Fibroblast of mammary gland (primary cell): Measurements from ENCODE around the gene SETD1A.
A peak's percentile ranks its signal among the peaks of the same experiment; 100 is the strongest.

Experiments
- DNase-seq: peaks from one replicate; pipeline ENCODE4 v3.0.0-alpha.2; 2010; ENCODE audit warnings: low read depth
- H3K4me3 ChIP-seq: 2 replicates; pipeline ENCODE4 v1.5.1; 2011; ENCODE audit warnings: low read depth, mild to moderate bottlenecking, low read length, moderate library complexity; ENCODE audit not compliant: control insufficient read depth
- TF ChIP-seq, protein P1 (sequence below): conservative IDR thresholded peaks from 2 replicates; pipeline ENCODE4 v1.5.1; 2011; ENCODE audit warnings: low read depth, low read length, inconsistent platforms; ENCODE audit not compliant: control insufficient read depth, insufficient read depth

SETD1A gene

GRCh38 chr16:30949650-30950515 is 7.7 kb upstream of the SETD1A start:
- TF ChIP-seq, protein P1, sequence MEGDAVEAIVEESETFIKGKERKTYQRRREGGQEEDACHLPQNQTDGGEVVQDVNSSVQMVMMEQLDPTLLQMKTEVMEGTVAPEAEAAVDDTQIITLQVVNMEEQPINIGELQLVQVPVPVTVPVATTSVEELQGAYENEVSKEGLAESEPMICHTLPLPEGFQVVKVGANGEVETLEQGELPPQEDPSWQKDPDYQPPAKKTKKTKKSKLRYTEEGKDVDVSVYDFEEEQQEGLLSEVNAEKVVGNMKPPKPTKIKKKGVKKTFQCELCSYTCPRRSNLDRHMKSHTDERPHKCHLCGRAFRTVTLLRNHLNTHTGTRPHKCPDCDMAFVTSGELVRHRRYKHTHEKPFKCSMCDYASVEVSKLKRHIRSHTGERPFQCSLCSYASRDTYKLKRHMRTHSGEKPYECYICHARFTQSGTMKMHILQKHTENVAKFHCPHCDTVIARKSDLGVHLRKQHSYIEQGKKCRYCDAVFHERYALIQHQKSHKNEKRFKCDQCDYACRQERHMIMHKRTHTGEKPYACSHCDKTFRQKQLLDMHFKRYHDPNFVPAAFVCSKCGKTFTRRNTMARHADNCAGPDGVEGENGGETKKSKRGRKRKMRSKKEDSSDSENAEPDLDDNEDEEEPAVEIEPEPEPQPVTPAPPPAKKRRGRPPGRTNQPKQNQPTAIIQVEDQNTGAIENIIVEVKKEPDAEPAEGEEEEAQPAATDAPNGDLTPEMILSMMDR: no peak
- peak overlapping the region; percentile 75 for H3K4me3 ChIP-seq
- DNase-seq: peak; percentile 91

DNA sequence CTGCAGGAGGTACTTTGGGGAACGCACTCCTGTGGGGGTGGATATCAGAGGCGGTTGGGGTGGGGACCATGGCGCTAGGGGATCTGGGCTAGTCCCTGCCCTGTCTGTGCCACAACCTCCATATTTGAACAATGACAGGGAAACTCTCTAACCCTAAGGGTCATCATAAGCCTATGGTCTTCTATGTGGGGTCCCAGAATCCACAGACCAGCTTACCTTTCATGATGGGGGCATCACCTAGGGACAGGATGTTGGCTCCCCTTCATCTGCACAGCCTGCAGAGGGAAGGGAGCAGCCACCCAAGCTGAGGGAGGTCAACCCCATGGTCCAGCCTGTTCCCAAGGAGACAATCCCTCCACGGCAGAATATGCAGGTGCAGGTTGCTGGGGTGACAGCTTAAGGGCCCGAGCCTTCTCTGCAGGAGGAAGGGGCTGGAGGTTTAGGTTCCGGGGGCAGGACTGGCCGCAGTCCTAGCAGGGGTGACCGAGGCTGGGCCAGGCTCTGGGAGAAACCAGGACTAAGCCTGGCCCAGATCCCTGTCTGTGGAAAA is 7.0 kb upstream of the SETD1A start:
- H3K4me3 ChIP-seq: peak overlapping the region; percentile 75
- DNase-seq: no peak

DNA sequence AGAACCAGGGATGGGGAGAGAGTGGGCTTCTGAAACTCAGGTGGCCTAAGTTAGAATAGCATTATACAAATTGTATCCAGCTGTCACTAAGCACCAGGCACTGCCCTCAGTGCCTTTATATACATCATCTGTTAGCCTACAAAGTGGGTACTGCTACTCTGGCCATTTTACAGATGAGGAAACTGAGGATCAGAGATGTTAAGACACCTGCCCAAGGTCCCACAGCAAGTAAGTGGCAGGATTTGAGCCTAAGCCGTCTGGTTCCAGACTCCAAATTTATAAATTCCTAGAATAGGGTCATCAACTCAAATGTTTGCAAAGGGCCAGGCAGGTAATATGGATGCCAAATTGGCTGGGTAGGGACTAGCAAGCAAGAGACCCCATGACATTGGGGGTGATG is 6.4 kb upstream of the SETD1A start:
- no peak for DNase-seq

More for the DNA sequence above, 7.0 kb upstream of the SETD1A start:
- TF ChIP-seq, protein P1: no peak

DNA sequence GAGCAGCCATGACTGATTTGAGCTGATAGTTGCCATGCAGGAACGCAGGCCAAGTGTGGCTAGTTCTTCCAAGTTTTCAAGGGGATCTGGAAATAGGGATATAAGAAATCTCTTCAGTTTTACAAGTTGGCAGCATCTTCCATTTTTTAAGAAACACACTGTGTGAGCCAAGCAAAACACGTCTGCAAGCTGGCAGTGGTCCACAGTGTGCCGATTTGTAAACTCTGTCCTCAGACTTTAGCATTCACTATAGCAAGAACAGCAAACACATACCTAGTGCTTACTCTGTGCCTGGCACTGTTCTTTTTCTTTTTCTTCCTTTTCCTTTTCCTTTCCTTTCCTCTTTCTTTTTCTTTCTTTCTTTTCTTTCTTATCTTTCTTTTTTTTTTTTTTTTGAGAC is 5.8 kb upstream of the SETD1A start:
- H3K4me3 ChIP-seq: no peak overlapping the region
- peak; percentile 75 for DNase-seq
- TF ChIP-seq, protein P1: no peak

More for the DNA sequence above, 6.4 kb upstream of the SETD1A start:
- TF ChIP-seq, protein P1: no peak
- no peak overlapping the region for H3K4me3 ChIP-seq

- TF ChIP-seq, protein P1: no peak
- no peak for DNase-seq
- H3K4me3 ChIP-seq: no peak overlapping the region
Measured at GRCh38 chr16:30953111-30953510, 4.4 kb upstream of the SETD1A start.

GRCh38 chr16:30953511-30954124 is 3.9 kb upstream of the SETD1A start:
- no peak overlapping the region for H3K4me3 ChIP-seq
- TF ChIP-seq, protein P1: peak; percentile 77
- peak; percentile 80 for DNase-seq
